Esophagus squamous epithelium (tissue), 4 donors: ENCODE measurements around the gene MOB2.

Experiments used
- CTCF ChIP-seq, 6 experiments: fragments of 450-650 bp in 4 of 6; fragments of 200-600 bp in 2 of 6; sonication (generic) in 2 of 6; IDR thresholded peaks; one replicate each; pipeline ENCODE4 v1.5.1; 2016 to 2019; ENCODE audit warnings: antibody characterized with exemption in 6 of 6, mild to moderate bottlenecking in 4 of 6, moderate library complexity in 4 of 6
- POLR2A ChIP-seq, 4 donors: fragments of 450-650 bp; IDR thresholded peaks; one replicate each; pipeline ENCODE4 v1.6.1; 2017; ENCODE audit warnings: antibody characterized with exemption in 4 of 4, mild to moderate bottlenecking in 4 of 4, moderate library complexity in 3 of 4

GRCh38 chr11:1519028-1520010 is 32.7 kb upstream of the MOB2 start:
- no peak for TF ChIP-seq CTCF (IDR thresholded peaks at IDR 0.05)
- TF ChIP-seq POLR2A (IDR thresholded peaks at IDR 0.05), result no peak
